Rectal smooth muscle tissue (tissue), 1 donor: Measurements from ENCODE around the gene ANKRD2.

Source experiments
- H3K27ac ChIP-seq: one replicate; pipeline ENCODE4 v1.7.0; 2013; ENCODE audit warnings: low read depth, low read length, inconsistent platforms
- H3K27me3 ChIP-seq: one replicate; pipeline ENCODE4 v1.7.0; 2013; ENCODE audit warnings: low read length; ENCODE audit not compliant: control insufficient read depth, insufficient read depth
- H3K36me3 ChIP-seq: one replicate; pipeline ENCODE4 v1.7.0; 2013; ENCODE audit warnings: low read length; ENCODE audit not compliant: control insufficient read depth, insufficient read depth
- H3K4me1 ChIP-seq: one replicate; pipeline ENCODE4 v1.7.0; 2013; ENCODE audit warnings: low read length; ENCODE audit not compliant: control insufficient read depth, insufficient read depth
- H3K4me3 ChIP-seq: one replicate; pipeline ENCODE4 v1.7.0; 2013; ENCODE audit warnings: low read length
- H3K9ac ChIP-seq: one replicate; pipeline ENCODE4 v1.7.0; 2013; ENCODE audit warnings: low read length

Gene ANKRD2

DNA sequence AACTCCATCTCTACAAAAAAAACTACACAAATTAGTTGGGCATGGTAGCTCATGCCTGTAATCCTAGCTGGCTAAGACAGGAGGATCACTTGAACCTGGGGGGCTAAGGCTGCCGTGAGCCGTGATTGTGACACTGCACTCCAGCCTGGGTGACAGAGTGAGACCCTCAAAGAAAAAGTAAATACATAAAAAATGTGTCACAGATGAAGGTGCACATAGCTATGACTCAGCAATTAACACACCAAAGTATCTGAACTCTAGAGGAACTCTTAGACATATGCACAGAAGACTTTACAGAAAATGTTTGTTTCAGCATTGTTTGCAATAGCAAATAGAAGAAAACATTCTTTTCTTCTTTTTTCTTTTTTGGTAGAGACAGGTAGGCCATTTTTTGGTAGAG, 25.2 kb downstream of the ANKRD2 start:
- Histone ChIP-seq H3K36me3 (no peaks in the 10 kb centered on the region), H3K27me3 (no peaks in the 10 kb centered on the region), H3K9ac (no peak overlapping the region), H3K4me1 (peaks cover 11% of the 10 kb centered on the region), H3K27ac (no peak overlapping the region), H3K4me3 (no peak overlapping the region)

DNA sequence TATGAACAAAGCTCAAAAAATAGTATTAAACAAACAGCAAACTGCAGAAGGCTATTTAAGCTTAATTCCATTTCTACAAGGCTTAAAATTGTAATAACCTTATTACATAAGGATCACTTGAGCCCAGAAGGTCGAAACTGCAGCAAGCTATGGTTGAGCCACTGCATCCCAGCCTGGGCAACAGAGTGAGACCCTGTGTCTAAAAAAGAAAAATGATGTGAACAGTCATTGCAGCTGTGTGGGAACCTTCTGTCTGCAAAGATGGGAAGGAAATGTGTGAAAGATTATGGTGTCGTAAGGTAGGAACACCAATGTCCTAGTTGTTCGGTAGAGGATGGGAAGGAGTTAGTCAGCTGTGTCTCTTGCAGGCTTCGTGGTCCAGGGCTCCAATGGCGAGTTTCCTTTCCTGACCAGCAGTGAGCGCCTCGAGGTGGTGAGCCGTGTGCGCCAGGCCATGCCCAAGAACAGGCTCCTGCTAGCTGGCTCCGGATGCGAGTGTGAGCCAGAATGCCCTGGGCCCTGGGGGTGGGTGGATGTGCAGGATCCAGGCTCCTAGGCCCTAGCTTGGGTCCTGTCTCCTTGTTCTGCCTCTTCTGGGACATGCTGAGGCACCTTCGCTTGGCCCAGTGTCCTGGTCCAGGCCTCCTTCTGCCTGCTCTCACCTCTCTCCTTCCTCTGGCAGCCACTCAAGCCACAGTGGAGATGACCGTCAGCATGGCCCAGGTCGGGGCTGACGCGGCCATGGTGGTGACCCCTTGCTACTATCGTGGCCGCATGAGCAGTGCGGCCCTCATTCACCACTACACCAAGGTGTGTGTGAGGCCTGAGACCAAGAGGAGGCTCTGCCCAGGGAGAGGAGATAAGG, 26.1 kb downstream of the ANKRD2 start:
- H3K27ac ChIP-seq, result no peak overlapping the region
- H3K36me3 ChIP-seq, result no peaks in the 10 kb centered on the region
- H3K9ac ChIP-seq, result no peak overlapping the region
- H3K4me1 ChIP-seq, result peaks cover 11% of the 10 kb centered on the region
- H3K27me3 ChIP-seq, result no peaks in the 10 kb centered on the region
- H3K4me3 ChIP-seq, result no peak overlapping the region

DNA sequence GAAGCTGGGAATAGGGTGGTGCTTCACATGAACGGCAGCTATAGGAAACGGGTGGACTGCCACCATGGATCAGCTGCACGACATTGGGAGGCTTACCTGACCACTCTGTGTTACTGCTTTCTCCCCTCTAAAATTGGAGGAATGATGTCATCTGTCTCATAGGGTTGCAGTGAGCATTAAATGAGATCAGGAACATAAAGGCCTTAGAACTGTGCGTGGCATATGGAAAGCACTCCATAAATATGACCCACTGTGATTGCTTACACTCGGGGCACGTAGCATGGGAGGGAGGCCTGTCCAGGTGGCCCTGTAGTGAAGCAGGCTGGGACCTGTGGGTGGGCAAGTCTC, 26.7 kb downstream of the ANKRD2 start:
- H3K27me3 ChIP-seq, result no peaks in the 10 kb centered on the region
- no peaks in the 10 kb centered on the region for H3K36me3 ChIP-seq
- H3K27ac ChIP-seq, result no peak overlapping the region
- H3K9ac ChIP-seq, result no peak overlapping the region
- no peak overlapping the region for H3K4me3 ChIP-seq
- H3K4me1 ChIP-seq, result peaks cover 11% of the 10 kb centered on the region

DNA sequence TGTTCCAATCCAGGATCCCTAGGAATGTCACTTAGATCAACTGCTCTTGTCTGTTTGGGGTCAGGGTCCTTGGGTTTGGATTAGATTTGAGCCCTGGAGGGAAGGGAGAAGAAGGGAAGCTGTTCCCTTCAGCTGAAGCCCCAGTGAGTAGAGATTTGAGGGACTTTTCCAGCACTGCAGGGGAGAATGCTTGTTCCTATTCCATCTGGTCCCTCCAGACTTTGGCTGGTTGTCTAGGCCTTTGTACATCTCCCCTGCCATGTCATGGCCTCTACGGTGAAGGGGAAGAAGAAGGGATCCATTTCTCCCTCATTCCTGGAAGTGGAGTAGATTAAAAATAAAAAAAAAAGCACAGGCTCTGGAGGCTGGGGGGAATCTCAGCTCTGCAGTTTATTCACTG, 28.0 kb downstream of the ANKRD2 start:
- Histone ChIP-seq H3K4me3 (no peak overlapping the region), H3K36me3 (no peaks in the 10 kb centered on the region), H3K9ac (no peak overlapping the region), H3K27me3 (no peaks in the 10 kb centered on the region), H3K27ac (no peak overlapping the region), H3K4me1 (peaks cover 11% of the 10 kb centered on the region)

DNA sequence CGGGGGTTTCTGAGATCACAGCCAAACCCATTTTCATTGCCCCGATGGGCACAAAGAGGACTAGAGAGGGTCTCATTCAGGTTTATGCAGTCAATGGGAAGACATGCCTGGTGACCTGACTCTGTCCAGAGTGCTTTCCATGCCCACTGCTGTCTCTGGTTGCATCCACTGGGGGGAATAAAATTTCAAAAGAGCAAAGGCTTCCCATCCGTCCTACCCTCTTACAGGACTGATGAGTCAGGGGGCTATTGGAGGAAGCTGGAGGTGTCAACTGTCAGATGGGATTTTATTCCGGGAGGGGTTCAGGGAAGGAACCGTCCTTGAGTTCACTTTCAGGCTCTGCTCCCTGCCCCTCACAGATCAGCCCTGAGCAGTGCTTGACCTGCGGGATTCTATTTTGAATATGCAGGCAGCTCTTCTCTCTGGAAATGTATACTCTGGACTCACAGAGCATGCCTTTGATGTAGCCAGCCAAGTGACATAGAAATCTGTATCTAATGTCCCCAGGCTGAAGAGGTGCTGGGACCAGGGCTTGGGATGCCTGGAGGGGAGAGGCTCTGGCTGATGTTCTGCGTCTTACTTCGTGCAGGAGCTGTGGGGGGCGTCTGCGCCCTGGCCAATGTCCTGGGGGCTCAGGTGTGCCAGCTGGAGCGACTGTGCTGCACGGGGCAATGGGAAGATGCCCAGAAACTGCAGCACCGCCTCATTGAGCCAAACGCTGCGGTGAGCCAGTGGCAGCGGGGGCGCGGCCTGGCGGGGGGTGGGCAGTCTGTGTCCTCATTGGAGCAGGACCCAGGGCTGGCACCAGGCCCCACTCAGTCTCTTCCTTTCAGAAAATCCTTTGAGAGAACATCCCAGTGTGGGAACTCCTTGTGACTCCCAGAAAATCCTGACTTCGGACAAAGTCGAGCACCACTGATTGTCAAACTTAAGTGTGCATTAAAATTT, 29.0 kb downstream of the ANKRD2 start:
- Histone ChIP-seq H3K27ac (no peak overlapping the region), H3K27me3 (no peaks in the 10 kb centered on the region), H3K4me1 (peaks cover 4% of the 10 kb centered on the region), H3K4me3 (no peak overlapping the region), H3K36me3 (no peaks in the 10 kb centered on the region), H3K9ac (no peak overlapping the region)

DNA sequence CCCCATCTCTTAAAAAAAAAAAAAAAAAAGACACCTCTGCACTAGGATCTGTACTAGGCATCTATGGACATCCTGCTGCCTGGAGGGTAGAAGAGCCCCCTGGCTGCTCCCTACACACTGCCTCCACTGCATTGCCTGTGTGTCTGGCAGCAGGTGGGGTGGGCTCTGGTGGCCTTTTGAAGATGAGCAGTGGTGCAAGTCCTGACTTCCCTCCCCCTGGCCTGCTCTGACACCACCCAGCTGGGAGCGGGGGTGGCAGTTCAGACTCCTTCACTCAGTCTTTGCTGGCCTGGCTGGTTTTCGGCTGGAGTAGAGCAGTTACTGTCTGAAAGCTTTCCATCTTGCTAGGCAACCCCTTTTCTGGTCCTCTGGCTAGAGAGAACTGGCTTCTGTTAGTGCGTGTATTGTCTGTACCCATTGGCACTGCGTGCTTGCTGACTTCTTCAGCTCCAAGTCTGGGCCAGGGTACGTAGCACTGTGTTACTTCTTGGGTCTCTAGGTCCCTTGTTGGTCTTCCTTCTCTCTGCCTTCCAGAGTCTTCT, 34.6 kb downstream of the ANKRD2 start:
- no peaks in the 10 kb centered on the region for H3K36me3 ChIP-seq
- peaks cover under 1% of the 10 kb centered on the region for H3K4me1 ChIP-seq
- H3K27ac ChIP-seq, result no peak overlapping the region
- no peak overlapping the region for H3K9ac ChIP-seq
- H3K27me3 ChIP-seq, result no peaks in the 10 kb centered on the region
- no peak overlapping the region for H3K4me3 ChIP-seq

DNA sequence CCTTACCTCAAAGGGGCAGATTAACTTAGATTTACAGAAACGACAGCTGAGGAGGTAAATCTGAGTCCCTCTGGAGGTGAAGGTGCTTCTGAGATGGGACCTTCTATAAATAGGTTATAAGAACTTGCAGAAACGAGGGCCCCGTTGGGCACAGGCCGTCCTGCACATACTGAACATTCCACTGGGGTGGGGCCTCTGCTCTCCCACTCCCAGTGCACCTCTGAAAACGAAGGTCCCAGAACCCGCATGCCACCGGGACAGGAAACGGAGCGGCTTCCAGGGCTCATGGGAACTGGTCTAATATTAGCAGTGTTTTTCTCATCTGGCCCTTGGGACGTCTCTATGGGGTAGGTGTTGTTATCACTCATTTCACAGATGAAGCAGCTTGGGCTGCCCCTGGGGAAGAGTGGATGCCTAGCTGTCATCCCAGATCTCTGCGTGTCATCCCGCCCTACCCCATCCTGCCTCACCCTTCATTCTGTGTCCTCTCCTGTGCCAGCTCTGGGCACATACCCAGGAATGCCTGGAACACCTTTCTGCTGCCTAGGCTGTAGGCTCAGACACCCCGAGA, 36.5 kb downstream of the ANKRD2 start:
- Histone ChIP-seq H3K9ac (no peak overlapping the region), H3K27ac (no peak overlapping the region), H3K4me3 (no peak overlapping the region), H3K27me3 (no peaks in the 10 kb centered on the region), H3K4me1 (peaks cover 2% of the 10 kb centered on the region), H3K36me3 (no peaks in the 10 kb centered on the region)

DNA sequence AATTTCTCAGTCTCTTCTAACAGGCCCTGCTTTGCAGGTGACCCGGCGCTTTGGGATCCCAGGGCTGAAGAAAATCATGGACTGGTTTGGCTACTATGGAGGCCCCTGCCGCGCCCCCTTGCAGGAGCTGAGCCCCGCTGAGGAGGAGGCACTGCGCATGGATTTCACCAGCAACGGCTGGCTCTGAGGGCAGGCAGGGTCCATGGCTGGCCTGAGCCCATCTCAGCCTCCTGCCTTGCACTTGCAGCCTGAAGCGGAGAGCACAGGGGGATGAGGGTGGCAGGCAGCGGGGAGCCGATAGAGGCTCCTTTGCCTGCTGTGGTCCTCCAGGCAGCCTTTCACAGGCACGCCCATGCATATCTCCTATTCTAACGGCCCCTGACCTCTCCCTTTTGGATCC, 38.9 kb downstream of the ANKRD2 start:
- H3K36me3 ChIP-seq, result peaks cover 2% of the 10 kb centered on the region
- H3K4me1 ChIP-seq, result peaks cover 2% of the 10 kb centered on the region
- H3K27ac ChIP-seq, result no peak overlapping the region
- H3K27me3 ChIP-seq, result no peaks in the 10 kb centered on the region
- no peak overlapping the region for H3K4me3 ChIP-seq
- H3K9ac ChIP-seq, result no peak overlapping the region

DNA sequence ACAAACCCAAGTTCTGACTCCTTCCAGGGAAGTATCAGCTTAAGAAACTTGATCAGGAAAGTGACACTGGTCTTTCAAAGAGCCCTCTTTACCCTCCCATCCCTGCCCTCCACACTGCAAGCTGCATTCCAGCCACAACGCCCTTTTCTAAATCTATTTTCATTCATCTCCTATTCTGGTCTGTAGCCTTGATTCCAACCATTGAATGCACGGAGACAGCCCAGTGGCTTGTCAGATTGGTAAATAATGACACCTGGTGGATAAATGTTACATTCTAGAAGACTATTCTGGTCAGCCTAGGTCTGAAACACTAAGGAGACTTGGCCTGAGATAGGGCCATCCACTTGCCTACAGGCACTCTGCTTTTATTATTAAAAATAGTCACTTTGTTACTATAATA, 39.8 kb downstream of the ANKRD2 start:
- peaks cover 2% of the 10 kb centered on the region for H3K4me1 ChIP-seq
- H3K27me3 ChIP-seq, result no peaks in the 10 kb centered on the region
- no peak overlapping the region for H3K27ac ChIP-seq
- H3K4me3 ChIP-seq, result no peak overlapping the region
- no peak overlapping the region for H3K9ac ChIP-seq
- H3K36me3 ChIP-seq, result peaks cover 2% of the 10 kb centered on the region

DNA sequence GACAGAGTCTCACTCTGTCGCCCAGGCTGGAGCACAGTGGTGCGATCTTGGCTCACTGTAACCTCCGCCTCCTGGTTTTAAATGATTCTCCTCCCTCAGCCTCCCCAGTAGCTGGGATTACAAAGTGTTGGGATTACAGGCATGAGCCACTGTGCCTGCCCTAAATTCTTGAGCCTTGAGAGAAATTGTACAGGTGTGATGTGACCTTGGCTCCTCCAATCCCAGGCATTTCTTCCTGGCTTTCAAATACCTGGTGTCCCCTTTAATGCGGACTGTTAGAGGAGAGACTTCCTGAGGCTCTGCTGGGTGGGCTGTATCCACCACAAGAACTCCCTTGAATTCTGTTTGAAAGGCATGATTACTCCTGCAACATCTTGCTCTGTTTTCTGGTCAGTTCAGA, 45.7 kb downstream of the ANKRD2 start:
- H3K4me1 ChIP-seq, result no peaks in the 10 kb centered on the region
- H3K4me3 ChIP-seq, result no peak overlapping the region
- no peak overlapping the region for H3K27ac ChIP-seq
- no peak overlapping the region for H3K9ac ChIP-seq
- H3K27me3 ChIP-seq, result no peaks in the 10 kb centered on the region
- peaks cover 2% of the 10 kb centered on the region for H3K36me3 ChIP-seq

DNA sequence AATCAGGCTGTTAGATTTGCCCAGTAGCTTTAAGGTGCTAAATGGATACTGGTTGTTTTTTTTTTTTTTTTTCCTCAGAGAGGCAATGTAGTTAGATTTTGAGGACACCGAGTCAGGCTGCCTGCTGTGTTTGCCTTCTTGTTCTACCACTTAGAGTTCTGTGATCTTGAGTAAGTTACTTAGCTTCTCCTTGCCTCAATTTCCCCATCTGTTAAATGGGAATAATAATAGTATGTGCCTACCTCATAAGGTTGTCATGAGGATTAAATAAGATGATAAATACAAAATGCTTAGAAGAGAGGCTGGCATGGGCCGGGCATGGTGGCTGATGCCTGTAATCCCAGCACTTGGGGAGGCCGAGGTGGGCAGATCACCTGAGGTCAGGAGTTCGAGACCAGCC, 46.2 kb downstream of the ANKRD2 start:
- H3K27ac ChIP-seq, result no peak overlapping the region
- no peaks in the 10 kb centered on the region for H3K27me3 ChIP-seq
- peaks cover 2% of the 10 kb centered on the region for H3K36me3 ChIP-seq
- no peaks in the 10 kb centered on the region for H3K4me1 ChIP-seq
- no peak overlapping the region for H3K9ac ChIP-seq
- H3K4me3 ChIP-seq, result no peak overlapping the region

DNA sequence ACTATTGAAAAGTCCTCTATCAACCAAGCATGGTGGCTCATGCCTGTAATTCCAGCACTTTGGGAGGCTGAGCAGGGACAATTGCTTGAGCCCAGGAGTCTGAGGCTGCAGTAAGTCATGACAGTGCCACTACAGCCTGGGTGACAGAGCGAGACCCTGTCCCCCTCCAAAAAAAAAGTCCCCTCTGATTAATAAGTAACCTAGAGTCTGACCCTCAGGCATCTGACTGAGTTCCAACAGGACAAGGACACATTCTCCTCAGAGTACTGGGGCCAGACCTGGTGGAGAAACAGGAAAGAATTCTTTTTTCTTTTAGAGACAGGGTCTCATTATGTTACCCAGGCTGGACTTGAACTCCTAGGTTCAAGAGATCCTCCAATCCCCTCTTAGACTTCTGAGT, 50.7 kb downstream of the ANKRD2 start:
- no peak overlapping the region for H3K27ac ChIP-seq
- H3K9ac ChIP-seq, result no peak overlapping the region
- no peaks in the 10 kb centered on the region for H3K36me3 ChIP-seq
- no peak overlapping the region for H3K4me3 ChIP-seq
- no peaks in the 10 kb centered on the region for H3K4me1 ChIP-seq
- no peaks in the 10 kb centered on the region for H3K27me3 ChIP-seq
